GM21737 (cell line): ENCODE data around the gene CNDP1.

Experiments used
- ATAC-seq: cut with Tn5 transposase; IDR thresholded peaks from one replicate; pipeline ENCODE4 v1.9.1; 2021; ENCODE audit warnings: mild to moderate bottlenecking, moderate library complexity; ENCODE audit not compliant: unreplicated experiment

The CNDP1 gene

GRCh38 chr18:74573053-74573452 is 38.8 kb downstream of the CNDP1 start:
- no peak for ATAC-seq

- ATAC-seq: no peak
These were observed 40.6 kb downstream of the CNDP1 start for GRCh38 chr18:74574916-74575315.

GRCh38 chr18:74577019-74577418 is 42.7 kb downstream of the CNDP1 start:
- ATAC-seq: no peak

DNA sequence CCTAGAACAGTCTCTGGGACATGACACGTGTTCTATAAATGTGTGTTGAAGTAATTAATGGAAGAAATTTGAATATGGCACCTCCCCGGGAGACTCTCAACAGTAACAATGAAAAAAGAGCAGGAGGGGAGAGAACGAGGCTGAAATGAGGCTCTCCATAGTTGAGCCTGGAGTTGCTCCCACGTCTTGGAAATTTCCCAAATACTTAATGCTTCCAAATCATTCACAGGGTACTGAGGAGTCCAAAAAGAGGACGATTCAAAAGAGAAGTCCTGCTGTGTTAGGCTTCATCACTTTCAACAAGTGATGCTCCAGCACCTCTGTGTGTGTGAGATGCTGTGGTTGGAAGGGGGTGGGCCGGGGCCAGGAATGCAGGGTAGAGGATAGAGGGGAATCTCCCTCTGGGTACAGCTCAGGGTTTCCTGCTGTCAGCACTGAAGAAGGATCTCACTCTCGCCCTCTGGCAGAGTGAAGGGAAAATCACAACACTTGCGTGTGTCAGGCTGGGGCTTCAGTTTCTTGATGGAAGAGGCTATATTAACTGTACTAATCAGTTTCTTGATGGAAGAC is 45.3 kb downstream of the CNDP1 start:
- no peak for ATAC-seq

GRCh38 chr18:74582642-74583041 is 48.3 kb downstream of the CNDP1 start:
- no peak for ATAC-seq

DNA sequence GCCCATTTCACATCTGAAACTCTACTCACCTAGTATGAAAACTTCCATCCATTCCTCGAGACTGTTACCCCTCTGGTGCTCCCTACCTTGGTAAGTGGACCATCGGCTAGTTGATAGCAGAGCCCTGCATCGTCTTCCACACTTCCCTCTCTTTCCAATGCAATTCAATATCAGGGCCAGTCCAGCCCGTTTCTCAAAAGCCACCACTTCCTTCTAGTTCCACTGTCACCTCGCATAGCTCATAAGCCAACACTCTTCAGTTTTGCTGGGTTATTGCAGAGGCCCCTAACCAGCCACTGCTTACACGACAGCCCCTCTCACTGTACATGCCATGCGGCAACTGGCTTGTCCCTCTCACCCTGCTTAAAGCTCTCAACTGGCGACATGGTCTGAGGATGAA is 53.1 kb downstream of the CNDP1 start:
- no peak for ATAC-seq

GRCh38 chr18:74589021-74589420 is 54.7 kb downstream of the CNDP1 start:
- ATAC-seq: no peak

- no peak for ATAC-seq
These were observed 55.5 kb downstream of the CNDP1 start for GRCh38 chr18:74589811-74590210.

DNA sequence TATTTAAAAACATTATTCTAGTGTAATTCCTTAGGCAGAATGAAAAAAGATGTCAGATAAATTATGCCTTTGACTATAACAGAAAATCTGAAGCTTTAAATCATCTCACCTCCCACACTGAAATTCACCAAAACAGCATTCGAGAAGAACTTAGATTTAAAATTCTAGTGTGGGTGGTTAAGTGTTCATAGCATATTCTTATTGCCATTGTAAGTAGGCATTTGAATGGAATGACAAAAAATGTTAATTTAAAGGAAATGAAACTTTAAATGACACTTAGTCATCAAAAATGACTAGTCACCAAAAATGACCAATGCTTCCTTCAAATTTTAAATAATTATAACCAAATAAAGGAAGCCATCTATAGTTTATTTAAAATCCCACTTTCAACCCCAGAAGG is 56.4 kb downstream of the CNDP1 start:
- no peak for ATAC-seq

DNA sequence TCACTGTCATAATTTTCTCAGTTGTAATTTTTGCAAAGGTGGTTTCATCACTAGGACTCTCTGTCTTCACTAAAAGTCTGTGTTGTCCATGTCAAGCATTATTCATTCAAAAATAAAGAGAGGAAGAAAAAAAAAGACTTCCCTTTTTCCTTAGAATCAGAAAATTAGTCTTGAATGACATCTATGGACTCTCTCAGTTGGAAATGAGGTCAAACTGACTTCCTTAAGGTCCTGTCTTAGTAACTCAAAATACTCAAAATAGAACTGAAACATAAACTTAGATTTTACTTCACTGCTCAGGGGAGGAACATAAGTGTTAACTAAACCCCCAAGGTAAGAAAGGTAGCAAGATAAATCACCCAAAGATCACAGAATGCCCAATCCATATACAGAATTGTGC is 61.1 kb downstream of the CNDP1 start:
- ATAC-seq: no peak

- ATAC-seq: peak; percentile 38
These were observed 62.8 kb downstream of the CNDP1 start for GRCh38 chr18:74597034-74597661.

GRCh38 chr18:74597662-74598349 is 63.5 kb downstream of the CNDP1 start, which contains the start of gene ZNF407:
Gene ZNF407 (plus strand): TSS chr18:74597870. CDS start chr18:74631020, 33,150 bp downstream.
- peak; percentile 74 for ATAC-seq

GRCh38 chr18:74598350-74599001 is 64.2 kb downstream of the CNDP1 start:
- ATAC-seq: peak; percentile 54

GRCh38 chr18:74604361-74604760 is 70.1 kb downstream of the CNDP1 start:
- no peak for ATAC-seq

- ATAC-seq: no peak
These were observed 70.5 kb downstream of the CNDP1 start for GRCh38 chr18:74604774-74605173.

DNA sequence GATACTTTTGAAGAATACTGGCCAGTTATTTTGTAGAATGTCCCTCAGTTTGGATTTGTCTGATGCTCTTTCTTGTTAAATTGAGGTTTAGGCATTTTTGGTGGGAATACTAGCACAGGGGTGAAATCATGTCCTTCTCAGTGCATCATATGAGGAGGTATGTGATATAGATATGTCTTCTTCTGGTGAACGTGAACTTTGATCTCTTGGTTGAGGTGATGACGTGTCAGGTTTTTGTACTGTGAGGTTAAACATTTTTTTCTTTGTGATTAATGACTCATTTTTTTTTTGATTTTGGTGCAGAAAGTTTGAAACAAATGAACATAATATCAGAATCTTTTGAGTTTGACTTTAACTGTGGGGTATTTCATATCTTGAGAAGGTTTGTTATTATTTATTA is 74.4 kb downstream of the CNDP1 start:
- ATAC-seq: no peak

DNA sequence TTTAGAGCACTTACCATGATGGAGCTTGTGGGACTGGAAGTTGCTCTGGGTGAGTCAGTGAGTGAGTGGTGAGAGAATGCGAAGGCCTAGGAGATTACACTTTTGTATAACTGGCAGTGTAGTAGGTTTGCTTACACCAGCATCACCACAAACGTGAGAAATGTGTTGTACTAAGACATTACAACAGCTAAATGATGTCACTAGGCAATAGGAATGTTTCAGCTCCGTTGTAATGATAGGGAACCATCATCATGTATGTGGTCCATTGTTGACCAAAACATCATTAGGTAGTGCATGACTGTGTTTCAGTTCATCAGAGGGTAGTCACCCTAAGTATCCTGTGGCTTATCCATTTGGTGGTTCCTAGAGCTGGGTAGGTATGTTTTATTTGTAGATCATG is 75.2 kb downstream of the CNDP1 start:
- ATAC-seq: no peak

DNA sequence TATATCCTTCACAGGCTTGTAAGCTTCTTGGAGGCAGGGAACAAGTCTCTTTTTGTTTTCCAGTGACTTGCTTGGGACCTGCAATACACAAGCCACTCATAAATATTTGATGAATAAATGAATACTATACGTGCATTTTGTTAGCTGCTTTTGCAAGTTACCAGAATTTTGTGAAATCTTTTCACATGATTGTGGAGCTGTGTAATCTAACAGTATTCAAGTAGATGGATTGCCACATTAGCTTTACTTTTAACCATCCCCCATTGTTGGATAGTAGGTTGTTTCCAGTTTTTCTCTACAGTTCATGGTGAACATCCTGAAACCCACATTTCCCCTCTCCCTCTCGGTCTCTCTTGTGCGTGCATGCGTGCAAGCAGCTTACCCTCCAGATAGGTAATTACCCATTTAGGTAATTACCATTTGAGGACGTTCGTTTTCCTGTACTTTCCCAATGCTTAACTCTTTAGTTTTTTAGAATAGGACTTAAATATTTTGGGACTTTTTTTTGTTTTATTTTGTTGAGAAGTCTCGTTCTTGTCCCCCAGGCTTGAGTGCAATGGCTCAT is 75.8 kb downstream of the CNDP1 start:
- ATAC-seq: no peak

DNA sequence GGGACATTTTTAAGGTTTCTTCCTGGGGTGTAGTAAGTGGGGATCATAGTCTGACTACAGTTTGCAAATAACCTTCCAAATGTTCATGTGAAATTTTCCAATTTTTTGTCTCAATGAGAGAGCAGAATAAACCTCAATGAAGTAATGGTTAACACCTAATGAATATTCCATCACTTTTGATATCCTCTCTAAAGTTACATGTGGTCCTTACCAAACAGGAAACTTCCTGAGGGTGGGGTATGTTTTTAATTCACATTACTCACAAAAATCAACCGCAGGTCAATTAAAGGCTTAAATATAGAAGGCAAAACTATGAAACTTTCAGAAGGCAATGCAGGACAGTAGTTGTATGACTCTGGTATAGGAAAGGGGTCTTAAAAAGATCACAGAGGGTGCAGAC is 76.6 kb downstream of the CNDP1 start:
- ATAC-seq: no peak

GRCh38 chr18:74611765-74612164 is 77.5 kb downstream of the CNDP1 start:
- no peak for ATAC-seq

GRCh38 chr18:74613381-74613780 is 79.1 kb downstream of the CNDP1 start:
- ATAC-seq: no peak

- ATAC-seq: no peak
These were observed 82.2 kb downstream of the CNDP1 start for GRCh38 chr18:74616494-74616893.
